ENCODE data around the gene ABLIM2.

DNA sequence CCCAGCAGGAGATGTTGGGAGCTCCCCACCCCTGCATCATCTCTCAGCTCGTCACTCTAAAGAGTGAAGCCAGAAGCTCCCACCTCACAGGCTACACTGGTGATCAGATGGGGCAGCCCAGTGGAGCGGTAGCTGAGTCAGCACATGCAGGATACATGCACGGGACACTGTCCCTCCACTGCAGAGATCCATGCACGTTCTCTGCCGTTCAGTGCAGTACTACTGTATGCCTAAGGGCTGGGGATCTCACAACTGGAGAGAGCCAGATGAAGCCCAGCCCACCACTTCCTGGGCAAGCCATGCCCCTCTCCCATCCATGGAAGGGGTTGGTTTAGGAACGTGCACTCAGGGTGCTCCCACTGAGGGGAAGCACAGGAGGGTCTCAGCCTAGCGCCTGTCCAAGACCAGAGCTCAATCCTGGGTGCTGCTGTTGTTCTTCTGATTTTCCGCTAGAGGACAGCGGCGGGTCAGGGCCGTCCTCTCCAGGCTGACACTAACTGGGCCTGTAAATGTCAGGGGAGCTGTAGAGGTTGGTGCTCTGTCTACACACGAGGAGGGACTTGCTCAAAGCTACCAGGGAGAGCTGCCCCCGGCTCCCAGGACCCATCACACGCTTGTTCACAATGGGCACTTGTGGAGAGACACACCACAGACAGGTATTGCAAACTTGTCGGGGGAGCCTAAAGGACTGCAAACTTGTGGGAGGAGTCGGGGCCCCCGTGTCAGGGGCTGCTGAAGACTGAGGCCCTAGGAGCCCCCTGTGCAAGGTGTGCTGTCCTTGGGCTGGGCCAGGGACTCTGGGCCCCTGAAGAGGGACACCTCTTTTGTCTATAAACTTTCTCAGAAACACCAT lies 18.2 kb upstream of the ABLIM2 start:
- no peak for TF ChIP-seq POLR2A (IDR thresholded peaks at IDR 0.05; ENCODE audit: low read length)
- TF ChIP-seq CTCF (IDR thresholded peaks at IDR 0.05), result peak; percentile 69
- TF ChIP-seq KDM1A (IDR thresholded peaks at IDR 0.05; ENCODE audit: low read depth), result no peak
- TF ChIP-seq RAD21 (conservative IDR thresholded peaks at IDR 0.05 in 1 of 2, IDR thresholded peaks at IDR 0.05 in 1 of 2), result peak; percentile 77 to 88
- TF ChIP-seq, protein P1, sequence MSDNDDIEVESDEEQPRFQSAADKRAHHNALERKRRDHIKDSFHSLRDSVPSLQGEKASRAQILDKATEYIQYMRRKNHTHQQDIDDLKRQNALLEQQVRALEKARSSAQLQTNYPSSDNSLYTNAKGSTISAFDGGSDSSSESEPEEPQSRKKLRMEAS (IDR thresholded peaks at IDR 0.05), result no peak
- no peak for TF ChIP-seq CEBPB (IDR thresholded peaks at IDR 0.05)
- TF ChIP-seq EHMT2 (IDR thresholded peaks at IDR 0.05; ENCODE audit: low read depth), result no peak
- no peak for TF ChIP-seq CHD4 (IDR thresholded peaks at IDR 0.05; ENCODE audit: borderline replicate concordance)
- TF ChIP-seq, protein P2, sequence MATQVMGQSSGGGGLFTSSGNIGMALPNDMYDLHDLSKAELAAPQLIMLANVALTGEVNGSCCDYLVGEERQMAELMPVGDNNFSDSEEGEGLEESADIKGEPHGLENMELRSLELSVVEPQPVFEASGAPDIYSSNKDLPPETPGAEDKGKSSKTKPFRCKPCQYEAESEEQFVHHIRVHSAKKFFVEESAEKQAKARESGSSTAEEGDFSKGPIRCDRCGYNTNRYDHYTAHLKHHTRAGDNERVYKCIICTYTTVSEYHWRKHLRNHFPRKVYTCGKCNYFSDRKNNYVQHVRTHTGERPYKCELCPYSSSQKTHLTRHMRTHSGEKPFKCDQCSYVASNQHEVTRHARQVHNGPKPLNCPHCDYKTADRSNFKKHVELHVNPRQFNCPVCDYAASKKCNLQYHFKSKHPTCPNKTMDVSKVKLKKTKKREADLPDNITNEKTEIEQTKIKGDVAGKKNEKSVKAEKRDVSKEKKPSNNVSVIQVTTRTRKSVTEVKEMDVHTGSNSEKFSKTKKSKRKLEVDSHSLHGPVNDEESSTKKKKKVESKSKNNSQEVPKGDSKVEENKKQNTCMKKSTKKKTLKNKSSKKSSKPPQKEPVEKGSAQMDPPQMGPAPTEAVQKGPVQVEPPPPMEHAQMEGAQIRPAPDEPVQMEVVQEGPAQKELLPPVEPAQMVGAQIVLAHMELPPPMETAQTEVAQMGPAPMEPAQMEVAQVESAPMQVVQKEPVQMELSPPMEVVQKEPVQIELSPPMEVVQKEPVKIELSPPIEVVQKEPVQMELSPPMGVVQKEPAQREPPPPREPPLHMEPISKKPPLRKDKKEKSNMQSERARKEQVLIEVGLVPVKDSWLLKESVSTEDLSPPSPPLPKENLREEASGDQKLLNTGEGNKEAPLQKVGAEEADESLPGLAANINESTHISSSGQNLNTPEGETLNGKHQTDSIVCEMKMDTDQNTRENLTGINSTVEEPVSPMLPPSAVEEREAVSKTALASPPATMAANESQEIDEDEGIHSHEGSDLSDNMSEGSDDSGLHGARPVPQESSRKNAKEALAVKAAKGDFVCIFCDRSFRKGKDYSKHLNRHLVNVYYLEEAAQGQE (IDR thresholded peaks at IDR 0.05), result no peak
- no peak for TF ChIP-seq CBX8 (IDR thresholded peaks at IDR 0.05)
- no peak for TF ChIP-seq CBX2 (IDR thresholded peaks at IDR 0.05; ENCODE audit: borderline replicate concordance, low read depth)
- no peak for TF ChIP-seq ZSCAN20 (CRISPR knock-in tag; IDR thresholded peaks at IDR 0.05)
- TF ChIP-seq, protein P3, sequence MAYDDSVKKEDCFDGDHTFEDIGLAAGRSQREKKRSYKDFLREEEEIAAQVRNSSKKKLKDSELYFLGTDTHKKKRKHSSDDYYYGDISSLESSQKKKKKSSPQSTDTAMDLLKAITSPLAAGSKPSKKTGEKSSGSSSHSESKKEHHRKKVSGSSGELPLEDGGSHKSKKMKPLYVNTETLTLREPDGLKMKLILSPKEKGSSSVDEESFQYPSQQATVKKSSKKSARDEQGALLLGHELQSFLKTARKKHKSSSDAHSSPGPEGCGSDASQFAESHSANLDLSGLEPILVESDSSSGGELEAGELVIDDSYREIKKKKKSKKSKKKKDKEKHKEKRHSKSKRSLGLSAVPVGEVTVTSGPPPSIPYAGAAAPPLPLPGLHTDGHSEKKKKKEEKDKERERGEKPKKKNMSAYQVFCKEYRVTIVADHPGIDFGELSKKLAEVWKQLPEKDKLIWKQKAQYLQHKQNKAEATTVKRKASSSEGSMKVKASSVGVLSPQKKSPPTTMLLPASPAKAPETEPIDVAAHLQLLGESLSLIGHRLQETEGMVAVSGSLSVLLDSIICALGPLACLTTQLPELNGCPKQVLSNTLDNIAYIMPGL (CRISPR knock-in tag; IDR thresholded peaks at IDR 0.05; ENCODE audit: borderline replicate concordance), result no peak
